Duodenal mucosa (tissue), 2 donors: ENCODE measurements around the gene DPP8.
"Not testable (repeated sequence)": the region's sequence is repeated elsewhere in the genome, so short reads cannot be mapped to it uniquely, and the experiment has no call there.

Source experiments
- H3K27ac ChIP-seq: one replicate; pipeline ENCODE4 v1.7.0; 2013; ENCODE audit warnings: low read depth, low read length
- H3K27me3 ChIP-seq, 2 donors: one replicate each; pipeline ENCODE4 v1.7.0; 2013; ENCODE audit warnings: low read length in 2 of 2, control low read depth in 1 of 2; ENCODE audit not compliant: insufficient read depth in 2 of 2, control insufficient read depth in 1 of 2
- H3K36me3 ChIP-seq, 2 donors: one replicate each; pipeline ENCODE4 v1.7.0; 2013; ENCODE audit warnings: low read length in 2 of 2, control low read depth in 1 of 2; ENCODE audit not compliant: insufficient read depth in 2 of 2, control insufficient read depth in 1 of 2
- H3K4me1 ChIP-seq, 2 donors: one replicate each; pipeline ENCODE4 v1.7.0; 2013; ENCODE audit warnings: low read length in 2 of 2, control low read depth in 1 of 2; ENCODE audit not compliant: insufficient read depth in 2 of 2, control insufficient read depth in 1 of 2
- H3K4me3 ChIP-seq, 2 donors: one replicate each; pipeline ENCODE4 v1.7.0; 2013; ENCODE audit warnings: low read length in 2 of 2, low read depth in 1 of 2
- H3K9ac ChIP-seq, 2 donors: one replicate each; pipeline ENCODE4 v1.7.0; 2013; ENCODE audit warnings: low read length in 2 of 2, low read depth in 1 of 2
- H3K9me3 ChIP-seq, 2 donors: one replicate each; pipeline ENCODE4 v1.7.0; 2013; ENCODE audit warnings: low read length in 2 of 2, control low read depth in 1 of 2; ENCODE audit not compliant: control insufficient read depth in 1 of 2

DPP8 gene

DNA sequence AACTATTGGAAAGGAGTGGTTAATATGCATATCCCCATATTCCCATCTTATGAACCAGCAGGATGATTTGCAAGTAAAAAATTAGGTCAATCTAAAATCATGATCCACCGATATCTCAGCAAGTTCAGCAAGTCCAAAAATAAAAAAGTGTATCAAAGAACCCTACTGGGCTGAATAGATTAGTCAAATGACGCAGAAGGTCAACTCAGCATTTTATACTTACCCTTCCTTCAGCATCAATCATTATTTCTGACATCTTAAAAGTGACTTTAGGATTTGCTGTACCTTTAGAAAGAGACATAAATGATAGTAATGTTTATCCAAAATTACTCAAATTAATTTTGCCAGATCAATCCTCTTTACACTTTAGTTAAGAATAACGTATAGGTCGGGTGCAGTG, 32.6 kb downstream of the DPP8 start:
- Histone ChIP-seq H3K9ac (no peak overlapping the region), H3K27ac (no peak overlapping the region), H3K27me3 (no peaks in the 10 kb centered on the region), H3K4me3 (no peak overlapping the region), H3K4me1 (no peaks in the 10 kb centered on the region), H3K9me3 (no peaks in the 10 kb centered on the region), H3K36me3 (peaks cover 15 to 64% of the 10 kb centered on the region in 2 donors)

GRCh38 chr15:65476903-65477302, 40.6 kb downstream of the DPP8 start:
- H3K27me3 ChIP-seq, result no peaks in the 10 kb centered on the region
- H3K4me3 ChIP-seq, result no peak overlapping the region
- H3K4me1 ChIP-seq, result no peaks in the 10 kb centered on the region
- H3K9me3 ChIP-seq, result no peaks in the 10 kb centered on the region
- peaks cover 30 to 73% of the 10 kb centered on the region in 2 donors for H3K36me3 ChIP-seq
- no peak overlapping the region for H3K27ac ChIP-seq
- no peak overlapping the region for H3K9ac ChIP-seq

DNA sequence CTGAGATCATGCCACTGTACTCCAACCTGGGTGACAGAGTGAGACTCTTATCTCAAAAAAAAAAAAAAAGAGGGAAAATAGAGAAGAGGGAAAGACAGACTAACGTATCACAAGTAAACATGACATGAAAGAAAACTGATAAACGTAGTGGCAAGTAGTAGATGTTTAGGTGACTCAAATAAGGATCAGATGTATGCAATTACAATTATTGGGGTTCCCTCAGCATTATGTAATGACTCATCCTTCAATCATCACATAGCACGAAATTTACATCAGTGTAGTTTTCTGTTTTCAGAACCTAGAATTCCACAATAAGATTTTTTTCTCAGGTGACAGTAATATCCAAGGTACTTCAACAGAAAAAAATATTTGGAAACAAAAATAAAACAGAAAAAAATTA, 46.6 kb downstream of the DPP8 start:
- no peak overlapping the region for H3K4me3 ChIP-seq
- H3K9me3 ChIP-seq, result no peaks in the 10 kb centered on the region
- H3K27me3 ChIP-seq, result no peaks in the 10 kb centered on the region
- no peaks in the 10 kb centered on the region for H3K4me1 ChIP-seq
- H3K36me3 ChIP-seq, result peaks cover 35 to 65% of the 10 kb centered on the region in 2 donors
- H3K9ac ChIP-seq, result no peak overlapping the region
- no peak overlapping the region for H3K27ac ChIP-seq

DNA sequence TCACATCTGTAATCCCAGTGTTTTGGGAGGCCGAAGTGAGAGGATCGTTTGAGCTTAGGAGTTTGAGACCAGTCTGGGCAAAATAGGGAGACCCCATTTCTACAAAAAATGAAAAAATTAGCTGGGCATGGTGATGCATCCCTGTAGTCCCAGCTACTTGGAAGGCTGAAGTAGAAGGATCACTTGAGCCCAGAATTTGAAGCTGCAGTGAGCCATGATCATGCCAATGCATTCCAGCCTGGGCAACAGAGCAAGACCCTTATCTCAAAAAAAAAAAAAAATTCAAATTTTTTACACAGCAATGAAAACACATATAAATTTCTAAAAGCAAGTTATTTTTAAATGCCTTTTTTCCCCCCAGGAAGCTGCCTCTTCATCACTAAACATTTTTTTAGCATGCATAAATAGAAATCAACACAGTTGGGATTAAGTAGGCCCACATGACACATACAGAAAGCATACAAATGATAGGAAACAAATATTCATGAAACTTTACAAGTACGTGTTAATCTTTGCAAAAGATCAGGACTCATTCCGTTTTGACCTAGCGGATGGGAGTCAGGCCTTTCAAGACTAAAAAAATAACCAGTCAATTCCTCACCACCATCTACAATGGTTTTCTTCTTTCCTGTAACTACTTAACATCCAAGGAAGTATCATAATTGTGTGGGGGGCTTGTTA, 49.1 kb downstream of the DPP8 start:
- Histone ChIP-seq H3K36me3 (peaks cover 41 to 66% of the 10 kb centered on the region in 2 donors), H3K9ac (no peak overlapping the region), H3K9me3 (no peaks in the 10 kb centered on the region), H3K4me1 (no peaks in the 10 kb centered on the region), H3K27ac (no peak overlapping the region), H3K27me3 (no peaks in the 10 kb centered on the region), H3K4me3 (no peak overlapping the region)

GRCh38 chr15:65466901-65467300, 50.6 kb downstream of the DPP8 start:
- no peaks in the 10 kb centered on the region for H3K27me3 ChIP-seq
- H3K36me3 ChIP-seq, result peaks cover 34 to 64% of the 10 kb centered on the region in 2 donors

DNA sequence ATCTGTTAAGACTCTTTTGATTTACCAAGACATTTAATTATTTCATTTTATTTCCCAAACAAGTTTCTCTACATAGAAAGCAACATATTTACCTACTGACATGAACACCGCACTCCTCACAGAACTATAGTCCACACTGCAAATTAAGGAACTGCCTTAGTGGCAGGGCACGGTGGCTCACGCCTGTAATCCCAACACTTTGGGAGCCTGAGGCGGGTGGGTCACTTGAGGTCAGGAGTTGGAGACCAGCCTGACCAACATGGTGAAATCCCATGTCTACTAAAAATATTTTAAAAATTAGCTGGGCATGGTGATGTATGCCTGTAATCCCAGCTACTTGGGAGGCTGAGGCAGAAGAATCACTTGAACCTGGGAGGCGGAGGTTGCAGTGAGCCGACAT, 54.4 kb downstream of the DPP8 start:
- not testable (repeated sequence) for H3K27ac ChIP-seq, H3K4me3 ChIP-seq
- peaks cover 24 to 86% of the 10 kb centered on the region in 2 donors for H3K36me3 ChIP-seq

More at GRCh38 chr15:65466901-65467300, 50.6 kb downstream of the DPP8 start:
- H3K9me3 ChIP-seq, result no peaks in the 10 kb centered on the region
- H3K4me3 ChIP-seq, result no peak overlapping the region
- no peak overlapping the region for H3K9ac ChIP-seq
- no peaks in the 10 kb centered on the region for H3K4me1 ChIP-seq
- H3K27ac ChIP-seq, result no peak overlapping the region

GRCh38 chr15:65460741-65461347, 56.6 kb downstream of the DPP8 start:
- no peaks in the 10 kb centered on the region for H3K9me3 ChIP-seq
- H3K27ac ChIP-seq, result no peak overlapping the region
- no peaks in the 10 kb centered on the region for H3K4me1 ChIP-seq
- H3K27me3 ChIP-seq, result no peaks in the 10 kb centered on the region
- H3K9ac ChIP-seq, result no peak overlapping the region
- H3K4me3 ChIP-seq, result no peak overlapping the region
- peaks cover 18 to 85% of the 10 kb centered on the region in 2 donors for H3K36me3 ChIP-seq

More for the DNA sequence above, 54.4 kb downstream of the DPP8 start:
- H3K9me3 ChIP-seq, H3K4me1 ChIP-seq, H3K27me3 ChIP-seq, H3K9ac ChIP-seq: not testable (repeated sequence)

- not testable (repeated sequence) for H3K27me3 ChIP-seq, H3K9ac ChIP-seq, H3K4me1 ChIP-seq, H3K27ac ChIP-seq, H3K4me3 ChIP-seq, H3K9me3 ChIP-seq
- H3K36me3 ChIP-seq, result peaks cover 23 to 86% of the 10 kb centered on the region in 2 donors
Observed at GRCh38 chr15:65455256-65455655, 62.2 kb downstream of the DPP8 start.

DNA sequence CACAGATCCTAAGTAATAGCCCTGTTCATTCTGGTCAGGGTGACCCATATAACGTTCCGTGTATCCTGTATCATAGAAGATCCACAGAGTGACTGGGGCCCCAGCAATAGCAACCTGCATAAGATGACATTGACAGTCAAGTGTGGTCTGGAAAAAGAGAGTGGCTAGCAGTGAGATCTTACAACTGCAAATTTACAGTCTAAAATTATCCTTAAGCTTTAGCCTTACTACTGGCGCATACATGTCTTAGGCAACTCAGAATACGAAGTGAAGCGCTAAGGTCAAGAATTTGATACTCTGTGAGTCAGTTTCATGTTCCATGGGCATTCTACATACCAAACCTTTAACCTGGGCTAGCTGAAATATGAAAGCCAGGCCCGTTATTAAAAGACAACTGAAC, 65.5 kb downstream of the DPP8 start:
- Histone ChIP-seq H3K27ac (no peak overlapping the region), H3K9me3 (no peaks in the 10 kb centered on the region), H3K4me1 (no peaks in the 10 kb centered on the region), H3K27me3 (no peaks in the 10 kb centered on the region), H3K36me3 (peaks cover 23 to 70% of the 10 kb centered on the region in 2 donors), H3K9ac (no peak overlapping the region), H3K4me3 (no peak overlapping the region)

DNA sequence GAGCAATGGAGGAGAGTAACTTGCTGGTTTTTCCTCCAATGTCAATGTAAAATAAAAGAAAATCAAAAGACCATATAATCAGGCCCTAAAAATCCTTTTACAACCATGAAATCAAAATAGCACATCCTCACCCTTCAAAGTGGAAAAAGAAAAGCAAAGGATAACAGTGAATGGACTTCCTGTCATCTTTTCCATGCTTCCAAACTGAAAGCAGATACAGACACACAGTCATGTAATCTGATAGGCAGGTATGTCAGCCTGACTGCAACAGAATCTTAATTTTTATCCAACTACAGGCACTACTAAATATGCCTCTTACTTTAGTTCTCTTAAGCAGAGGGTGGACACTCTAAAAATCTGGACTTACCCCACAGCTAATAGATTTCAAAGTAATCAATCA, 66.9 kb downstream of the DPP8 start:
- Histone ChIP-seq H3K4me1 (no peaks in the 10 kb centered on the region), H3K27ac (no peak overlapping the region), H3K36me3 (peaks cover 16 to 68% of the 10 kb centered on the region in 2 donors), H3K9ac (no peak overlapping the region), H3K27me3 (no peaks in the 10 kb centered on the region), H3K9me3 (no peaks in the 10 kb centered on the region), H3K4me3 (no peak overlapping the region)
